Lung (tissue), 12 donors: ENCODE results near the gene PARD6G. TPM values are rescaled to one million over a fixed set of nuclear protein-coding genes. Genes with fewer than 3 reads are reported as not detected.

ENCODE experiments used
- ATAC-seq: fragments of 200-7000 bp; cut with Tn5 transposase; one replicate; pipeline ENCODE4 v1.9.1; 2020; ENCODE audit warnings: moderate number of reproducible peaks; ENCODE audit not compliant: insufficient read depth, low FRiP score
- DNase-seq, 3 donors: peaks; one replicate each; pipeline ENCODE4 v3.0.0-alpha.2; 2013 to 2017
- H3K27ac ChIP-seq, 2 donors: one replicate each; pipeline ENCODE4 v1.5.1; 2013; ENCODE audit warnings: mild to moderate bottlenecking in 2 of 2, moderate library complexity in 2 of 2, control low read depth in 1 of 2, inconsistent platforms in 1 of 2, low read depth in 1 of 2, low read length in 1 of 2
- H3K27me3 ChIP-seq, 3 donors: one replicate each; pipeline ENCODE4 v1.5.1; 2013; ENCODE audit warnings: low read length in 2 of 3; ENCODE audit not compliant: control insufficient read depth in 3 of 3, insufficient read depth in 3 of 3
- H3K36me3 ChIP-seq, 4 donors: one replicate each; pipeline ENCODE4 v1.5.1; 2013; ENCODE audit warnings: low read length in 4 of 4, mild to moderate bottlenecking in 1 of 4, moderate library complexity in 1 of 4; ENCODE audit not compliant: control insufficient read depth in 4 of 4, insufficient read depth in 4 of 4
- H3K4me1 ChIP-seq, 5 donors: one replicate each; pipeline ENCODE4 v1.5.1; 2013; ENCODE audit warnings: low read length in 5 of 5, mild to moderate bottlenecking in 2 of 5, moderate library complexity in 1 of 5; ENCODE audit not compliant: control insufficient read depth in 5 of 5, insufficient read depth in 5 of 5
- H3K4me3 ChIP-seq: one replicate; pipeline ENCODE4 v1.5.1; 2013; ENCODE audit warnings: mild to moderate bottlenecking, control low read depth, moderate library complexity
- H3K9ac ChIP-seq, 2 donors: one replicate each; pipeline ENCODE4 v1.5.1; 2013; ENCODE audit warnings: low read length in 2 of 2, control low read depth in 1 of 2; ENCODE audit not compliant: insufficient read depth in 1 of 2
- H3K9me3 ChIP-seq, 4 donors: one replicate each; pipeline ENCODE4 v1.5.1; 2013; ENCODE audit warnings: low read length in 3 of 4, mild to moderate bottlenecking in 1 of 4, moderate library complexity in 1 of 4; ENCODE audit not compliant: control insufficient read depth in 4 of 4, insufficient read depth in 3 of 4
- CTCF ChIP-seq: IDR thresholded peaks from 2 replicates; pipeline ENCODE4 v1.5.1; 2012; ENCODE audit warnings: mild to moderate bottlenecking; ENCODE audit errors: control extremely low read depth, extremely low read depth
- WGBS, 2 donors: extraction: QIAGEN DNeasy Blood & Tissue Kit; methylation state at CpG; one replicate each; pipeline ENCODE4 v1.1.7; 2013; 5-methylcytosine and 5-hydroxymethylcytosine counted together
- polyA plus RNA-seq, 2 donors: library from polyadenylated mRNA; stranded (reverse); fragments of 200-250 nt; gene quantifications; one replicate each; pipeline ENCODE4 v1.2.1, GENCODE V29; 2013
- total RNA-seq, 2 donors: library from RNA; depleted of rRNA in 1 of 2; stranded (reverse); fragments of >200 nt in 1 of 2; gene quantifications; one replicate each; pipeline ENCODE4 v1.2.1, GENCODE V29; 2014 to 2021
- donor health status: control.
- donor health status: control.
- donor health status: Bipolar disorder and iron deficiency.
- donor health status: healthy.
- donor health status: DM: yes; HTN: yes; CAD: no.

Gene PARD6G
- total and polyA plus RNA-seq, 4 donors = 1.8 to 9.8 (median 3.1) TPM

DNA sequence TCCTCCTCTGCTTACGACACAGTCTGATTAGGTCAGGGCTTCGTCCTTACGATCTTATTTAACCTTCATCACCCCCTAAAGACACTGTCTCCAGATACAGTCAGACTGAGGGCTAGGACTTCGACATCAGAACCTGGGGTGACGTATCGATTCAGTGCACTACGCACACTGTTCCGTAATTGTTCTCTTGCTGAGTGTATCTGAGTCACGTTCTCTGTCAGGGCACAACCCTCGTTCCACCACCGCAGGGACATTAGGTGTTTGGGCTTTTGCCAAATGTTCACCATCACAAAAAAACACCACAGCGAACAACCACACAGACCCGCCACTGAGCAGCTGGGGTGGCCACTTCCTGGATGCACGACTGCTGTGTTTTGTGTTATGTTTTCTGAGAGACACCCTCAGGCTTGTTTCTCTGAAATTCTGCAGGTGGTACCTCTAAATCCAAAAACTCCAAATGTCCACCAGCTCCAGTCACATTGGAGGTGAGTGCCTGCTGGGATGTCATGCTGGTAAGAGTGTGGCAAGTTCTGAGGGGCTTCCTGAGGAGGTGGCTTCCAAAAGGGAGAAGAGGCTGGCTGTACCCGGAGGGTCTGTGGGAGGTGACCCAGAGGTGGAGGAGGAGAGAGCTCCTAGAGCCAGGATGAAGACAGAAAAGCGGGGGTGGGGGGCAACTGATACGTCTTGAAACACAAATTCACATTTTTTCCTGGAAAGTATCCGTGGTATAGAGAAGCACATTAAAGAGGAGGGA, 71.7 kb downstream of the PARD6G start:
- H3K4me3 ChIP-seq = no peak overlapping the region
- no peak for ATAC-seq
- no peak overlapping the region for H3K27ac ChIP-seq
- no peaks in the 10 kb centered on the region for H3K9me3 ChIP-seq
- no peak for TF ChIP-seq CTCF
- peaks cover 0 to 3% (median 0%) of the 10 kb centered on the region in 4 donors for H3K36me3 ChIP-seq
- WGBS, 2 donors = 79% methylated on average over 18 of the region's 18 CpGs
- H3K4me1 ChIP-seq = peaks cover 0 to 9% (median 6%) of the 10 kb centered on the region in 5 donors
- H3K9ac ChIP-seq = no peak overlapping the region
- no peaks in the 10 kb centered on the region for H3K27me3 ChIP-seq
- no peak for DNase-seq

DNA sequence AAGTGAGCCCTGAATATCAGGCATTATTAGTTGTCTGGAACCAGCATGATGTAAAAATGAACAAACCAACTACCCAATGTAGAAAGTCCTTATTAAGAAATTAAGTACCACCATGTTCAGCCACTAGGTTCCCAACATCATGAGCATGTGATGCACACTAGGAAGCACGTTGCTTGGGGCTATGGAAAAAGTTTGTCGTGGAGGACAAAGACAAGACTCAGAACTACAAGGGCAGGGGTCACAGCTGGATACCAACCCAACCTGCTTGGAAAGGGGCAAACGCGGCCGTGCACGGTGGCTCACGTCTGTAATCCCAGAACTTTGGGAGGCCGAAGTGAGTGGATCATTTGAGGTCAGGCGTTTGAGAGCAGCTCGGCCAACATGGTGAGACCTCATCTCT, 74.3 kb downstream of the PARD6G start:
- Histone ChIP-seq H3K27ac (no peak overlapping the region), H3K27me3 (no peaks in the 10 kb centered on the region), H3K9me3 (no peaks in the 10 kb centered on the region), H3K36me3 (peaks cover 0 to 3% (median 0%) of the 10 kb centered on the region in 4 donors), H3K4me3 (no peak overlapping the region), H3K9ac (no peak overlapping the region), H3K4me1 (peaks cover 0 to 9% (median 6%) of the 10 kb centered on the region in 5 donors)
- ATAC-seq = no peak
- 90 to 92% methylated on average over 10 of the region's 10 CpGs for WGBS, 2 donors
- no peak for DNase-seq
- no peak for TF ChIP-seq CTCF

GRCh38 chr18:80172056-80172455, 75.3 kb downstream of the PARD6G start:
- H3K27ac ChIP-seq = no peak overlapping the region
- H3K4me1 ChIP-seq = peaks cover 0 to 9% (median 4%) of the 10 kb centered on the region in 5 donors
- WGBS, 2 donors = 79 to 82% methylated on average over 4 of the region's 4 CpGs
- H3K9me3 ChIP-seq = no peaks in the 10 kb centered on the region
- peaks cover 0 to 3% (median 0%) of the 10 kb centered on the region in 4 donors for H3K36me3 ChIP-seq
- no peak for TF ChIP-seq CTCF
- H3K27me3 ChIP-seq = no peaks in the 10 kb centered on the region
- ATAC-seq (no peak), DNase-seq (no peak)
- H3K9ac ChIP-seq = no peak overlapping the region
- no peak overlapping the region for H3K4me3 ChIP-seq
